Coronary artery (tissue), 2 donors: ENCODE measurements around the gene RBP5.

Experiments
- DNase-seq: peaks from one replicate; pipeline ENCODE4 v3.0.0-alpha.2; 2017; ENCODE audit warnings: low spot score
- H3K27ac ChIP-seq, 2 donors: fragments of 200-600 bp; sonication (generic); one replicate each; pipeline ENCODE4 v1.5.1; 2016 to 2019
- H3K4me3 ChIP-seq: fragments of 200-600 bp; sonication (generic); 2 replicates; pipeline ENCODE4 v1.5.1; 2016; ENCODE audit warnings: mild to moderate bottlenecking, moderate library complexity
- CTCF ChIP-seq: fragments of 200-600 bp; sonication (generic); IDR thresholded peaks from one replicate; pipeline ENCODE4 v1.5.1; 2019; ENCODE audit warnings: antibody characterized with exemption

The RBP5 gene

GRCh38 chr12:7079826-7080125 lies 48.9 kb downstream of the RBP5 start:
- TF ChIP-seq CTCF: no peak
- Histone ChIP-seq H3K4me3 (no peak overlapping the region), H3K27ac (peak overlapping the region; percentile 11 to 85)
- no peak for DNase-seq

- DNase-seq: no peak
- no peak overlapping the region for H3K4me3 ChIP-seq
- TF ChIP-seq CTCF: no peak
- H3K27ac ChIP-seq: no peak overlapping the region
Measured at GRCh38 chr12:7078163-7078562, 50.5 kb downstream of the RBP5 start.

GRCh38 chr12:7076493-7076892 lies 52.2 kb downstream of the RBP5 start:
- no peak overlapping the region for H3K4me3 ChIP-seq
- peak; percentile 57 for DNase-seq
- no peak for TF ChIP-seq CTCF
- H3K27ac ChIP-seq: peak overlapping the region in 1 of 2 donors; percentile 20

GRCh38 chr12:7075939-7076338 lies 52.8 kb downstream of the RBP5 start:
- H3K27ac ChIP-seq: peak overlapping the region in 1 of 2 donors; percentile 37
- DNase-seq: no peak
- TF ChIP-seq CTCF: no peak
- H3K4me3 ChIP-seq: no peak overlapping the region

GRCh38 chr12:7075518-7075917 lies 53.2 kb downstream of the RBP5 start:
- no peak for TF ChIP-seq CTCF
- no peak for DNase-seq
- Histone ChIP-seq H3K4me3 (no peak overlapping the region), H3K27ac (peak overlapping the region in 1 of 2 donors; percentile 37)

- Histone ChIP-seq H3K4me3 (no peak overlapping the region), H3K27ac (no peak overlapping the region)
- TF ChIP-seq CTCF: no peak
- no peak for DNase-seq
Measured at GRCh38 chr12:7073946-7074345, 54.7 kb downstream of the RBP5 start.
